Common myeloid progenitor, CD34-positive (primary cell): Measurements from ENCODE around the gene NPR2.

Experiments used
- CTCF ChIA-PET: fragments of 350-600 bp; sonication (Branson Sonifier 250); formaldehyde crosslinking; loops from one replicate; lab custom pipeline; 2021; ENCODE audit warnings: antibody characterized with exemption; lab: Charles Lee
- POLR2A ChIA-PET: fragments of 350-600 bp; sonication (Branson Sonifier 250); formaldehyde crosslinking; loops from one replicate; lab custom pipeline; 2021; ENCODE audit warnings: antibody characterized with exemption; lab: Charles Lee
- DNase-seq, 3 donors: peaks; one replicate each; pipeline versions ENCODE4 v3.0.0 to v3.0.0-alpha.2; 2013
- H3K27ac ChIP-seq, 2 experiments: 1 replicate in 1 of 2; 2 replicates in 1 of 2; pipeline ENCODE4 v1.7.0; 2013; ENCODE audit warnings: inconsistent platforms in 2 of 2, low read length in 2 of 2, mild to moderate bottlenecking in 2 of 2, low read depth in 1 of 2, moderate library complexity in 1 of 2; ENCODE audit not compliant: severe bottlenecking in 2 of 2, insufficient read depth in 1 of 2, poor library complexity in 1 of 2
- H3K27me3 ChIP-seq, 5 experiments: replicated peaks in 2 of 5; 1 replicate in 3 of 5; 2 replicates in 2 of 5; pipeline versions ENCODE4 v1.6.1 to v1.7.0; 2013; ENCODE audit warnings: low read length in 4 of 5, mild to moderate bottlenecking in 2 of 5, moderate library complexity in 2 of 5, inconsistent platforms in 1 of 5; ENCODE audit not compliant: insufficient read depth in 5 of 5, control insufficient read depth in 4 of 5
- H3K36me3 ChIP-seq, 4 experiments: 1 replicate in 2 of 4; 2 replicates in 2 of 4; pipeline versions ENCODE4 v1.6.1 to v1.7.0; 2013; ENCODE audit warnings: low read length in 3 of 4, control low read depth in 1 of 4, mild to moderate bottlenecking in 1 of 4; ENCODE audit not compliant: control insufficient read depth in 4 of 4, insufficient read depth in 4 of 4
- H3K4me1 ChIP-seq, 4 experiments: 1 replicate in 3 of 4; 2 replicates in 1 of 4; pipeline versions ENCODE4 v1.6.1 to v1.7.1; 2013; ENCODE audit warnings: low read length in 3 of 4, mild to moderate bottlenecking in 3 of 4, control low read depth in 1 of 4, inconsistent platforms in 1 of 4, moderate library complexity in 1 of 4; ENCODE audit not compliant: control insufficient read depth in 4 of 4, insufficient read depth in 4 of 4; ENCODE audit errors: control extremely low read depth in 1 of 4
- H3K4me3 ChIP-seq, 7 experiments: 1 replicate in 4 of 7; 2 replicates in 3 of 7; pipeline versions ENCODE4 v1.5.1 to v1.7.0; 2013; ENCODE audit warnings: mild to moderate bottlenecking in 7 of 7, low read length in 6 of 7, moderate library complexity in 6 of 7, inconsistent platforms in 2 of 7, low read depth in 2 of 7, control low read depth in 1 of 7; ENCODE audit not compliant: insufficient read depth in 4 of 7, control insufficient read depth in 1 of 7; ENCODE audit errors: extremely low read depth in 1 of 7
- H3K9me3 ChIP-seq, 5 experiments: 1 replicate in 4 of 5; 2 replicates in 1 of 5; pipeline versions ENCODE4 v1.6.1 to v1.7.1; 2013; ENCODE audit warnings: low read length in 4 of 5, mild to moderate bottlenecking in 2 of 5, inconsistent platforms in 1 of 5, low read depth in 1 of 5, moderate library complexity in 1 of 5; ENCODE audit not compliant: control insufficient read depth in 4 of 5, insufficient read depth in 2 of 5; ENCODE audit errors: control extremely low read depth in 1 of 5
- WGBS: methylation state at CpG from one replicate; pipeline ENCODE4 v1.1.5; 2013; ENCODE audit not compliant: insufficient coverage; 5-methylcytosine and 5-hydroxymethylcytosine counted together

NPR2 gene

DNA sequence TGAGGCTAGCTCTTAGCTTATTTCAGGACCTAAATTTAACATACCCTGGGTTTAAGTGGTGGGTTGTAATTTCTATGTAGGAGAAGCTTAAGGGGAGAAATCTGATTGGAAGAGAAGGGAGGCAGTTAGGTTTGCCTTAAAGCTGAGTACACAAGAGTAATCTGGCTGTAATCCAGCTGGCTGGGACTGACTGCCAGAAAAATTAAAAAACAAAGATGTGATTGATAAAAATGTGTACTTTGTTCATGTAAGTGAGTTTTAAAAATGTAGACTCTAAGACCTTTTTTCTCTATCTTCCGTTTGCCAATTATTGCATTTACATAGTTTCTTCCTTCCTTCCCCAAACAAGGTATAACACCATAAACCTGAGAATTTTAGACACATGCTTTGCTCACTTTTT, 19.9 kb upstream of the NPR2 start:
- DNase-seq = peak in 1 of 3 donors; percentile 53
- H3K4me3 ChIP-seq = no peak overlapping the region
- CTCF ChIA-PET = interaction anchor here (0.8 to 7.7 kb wide), 14 partner anchors 9 to 111 kb away, joined by 3 to 41 read pairs (median 4); partner anchors contain the start of genes MSMP and SPAG8
- no peaks in the 10 kb centered on the region for H3K27me3 ChIP-seq
- H3K27ac ChIP-seq = peak overlapping the region in 1 of 2 experiments; percentile 50
- H3K36me3 ChIP-seq = peaks cover 0 to 3% (median 0%) of the 10 kb centered on the region in 4 experiments
- H3K4me1 ChIP-seq = peaks cover 13 to 40% (median 17%) of the 10 kb centered on the region in 4 experiments
- no peaks in the 10 kb centered on the region for H3K9me3 ChIP-seq
- POLR2A ChIA-PET = no interaction called here
- WGBS = no CpG with 5 or more reads among the region's 1 CpG

GRCh38 chr9:35771943-35772342, 19.4 kb upstream of the NPR2 start:
- no peak for DNase-seq
- H3K4me3 ChIP-seq = no peak overlapping the region
- no peaks in the 10 kb centered on the region for H3K27me3 ChIP-seq
- H3K36me3 ChIP-seq = peaks cover 0 to 3% (median 0%) of the 10 kb centered on the region in 4 experiments
- H3K9me3 ChIP-seq = no peaks in the 10 kb centered on the region
- POLR2A ChIA-PET = no interaction called here
- H3K27ac ChIP-seq = no peak overlapping the region
- 98% methylated on average over 3 of the region's 3 CpGs for WGBS
- CTCF ChIA-PET = interaction anchor here (0.8 to 7.7 kb wide), 9 partner anchors 9 to 75 kb away, joined by 3 to 41 read pairs (median 4); partner anchors contain the start of gene MSMP
- H3K4me1 ChIP-seq = peaks cover 13 to 40% (median 17%) of the 10 kb centered on the region in 4 experiments

DNA sequence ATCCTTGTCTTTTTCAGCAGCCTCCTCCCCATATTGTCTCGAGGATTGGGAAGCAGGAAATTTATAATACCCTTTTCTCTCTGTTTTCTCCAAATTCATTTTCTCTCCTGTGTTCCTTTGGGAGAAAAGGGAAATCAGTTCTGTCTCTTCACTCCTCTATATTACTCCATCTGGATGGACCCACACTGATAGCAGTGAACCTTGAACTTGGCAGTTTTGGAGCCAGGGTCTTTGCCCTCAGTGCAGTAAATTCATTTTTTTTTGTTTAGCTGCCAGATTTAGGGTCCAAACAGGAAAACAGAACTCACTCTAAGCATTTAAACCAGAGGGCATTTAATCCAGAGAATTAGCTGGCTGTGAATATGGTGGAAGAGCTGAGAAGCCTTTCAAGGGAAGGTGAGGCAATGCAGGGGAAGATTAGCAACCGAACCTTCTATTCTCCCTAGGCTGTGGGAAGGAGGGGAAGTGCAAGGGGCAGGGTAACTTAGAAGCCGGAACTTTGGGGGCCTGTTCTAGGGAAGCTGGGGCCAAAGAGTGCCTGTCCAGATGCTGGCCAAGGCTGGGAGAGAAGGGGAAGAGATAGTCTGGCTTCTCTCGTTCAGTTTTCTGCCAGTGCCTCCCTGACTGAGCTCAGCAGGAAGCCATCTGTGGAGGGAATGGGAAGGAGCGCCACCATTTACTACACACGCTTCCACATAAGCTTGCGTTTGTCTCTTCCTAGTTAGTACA, 16.3 kb upstream of the NPR2 start:
- ChIA-PET CTCF (interaction anchor here (0.6 to 7.7 kb wide), 16 partner anchors 11 to 181 kb away, joined by 3 to 41 read pairs (median 3); partner anchors contain the start of gene MSMP), POLR2A (interaction anchor here (1.4 kb wide), 1 partner anchor 14 kb away, joined by 3 read pairs; no protein-coding TSS in a partner anchor)
- Histone ChIP-seq H3K9me3 (no peaks in the 10 kb centered on the region), H3K27ac (peak overlapping the region; percentile 23 to 77), H3K4me1 (peaks cover 13 to 35% (median 17%) of the 10 kb centered on the region in 4 experiments), H3K27me3 (no peaks in the 10 kb centered on the region), H3K36me3 (peaks cover 0 to 3% (median 0%) of the 10 kb centered on the region in 4 experiments), H3K4me3 (peak overlapping the region in 5 of 7 experiments; percentile 19 to 61 (median 51))
- DNase-seq = peak in 1 of 3 donors; percentile 26
- 16% methylated on average over 3 of the region's 7 CpGs for WGBS

GRCh38 chr9:35776018-35776417, 15.4 kb upstream of the NPR2 start:
- ChIA-PET POLR2A (interaction anchor here (1.4 kb wide), 1 partner anchor 15 kb away, joined by 3 read pairs; no protein-coding TSS in a partner anchor), CTCF (interaction anchor here (0.7 to 2.0 kb wide), 13 partner anchors 12 to 112 kb away, joined by 3 to 9 read pairs (median 3); partner anchors contain the start of gene MSMP)
- Histone ChIP-seq H3K4me3 (no peak overlapping the region), H3K27ac (no peak overlapping the region), H3K27me3 (no peaks in the 10 kb centered on the region), H3K4me1 (peaks cover 13 to 26% (median 17%) of the 10 kb centered on the region in 4 experiments), H3K36me3 (peaks cover 0 to 3% (median under 1%) of the 10 kb centered on the region in 4 experiments), H3K9me3 (no peaks in the 10 kb centered on the region)
- WGBS = 20% methylated on average over 1 of the region's 4 CpGs
- DNase-seq = peak in 1 of 3 donors; percentile 39

DNA sequence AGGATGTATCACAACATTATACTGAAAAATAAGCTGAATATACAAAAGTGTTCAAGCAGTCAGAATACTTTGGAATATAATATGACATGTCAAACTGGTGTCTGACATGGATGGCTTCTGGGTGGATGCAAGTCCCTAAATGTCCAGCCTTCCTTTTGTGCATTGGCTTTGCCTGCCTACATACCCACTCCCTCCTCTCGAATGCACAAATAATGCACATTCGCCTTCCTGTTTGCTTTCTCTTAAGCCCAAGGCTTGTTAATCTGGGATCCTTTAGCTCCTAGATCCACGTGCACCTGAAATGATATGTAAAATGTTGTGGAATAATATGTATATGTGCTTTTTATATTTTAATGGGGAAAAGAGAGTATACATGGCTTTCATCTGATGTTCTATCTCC, 12.9 kb upstream of the NPR2 start:
- DNase-seq = no peak
- POLR2A ChIA-PET = no interaction called here

DNA sequence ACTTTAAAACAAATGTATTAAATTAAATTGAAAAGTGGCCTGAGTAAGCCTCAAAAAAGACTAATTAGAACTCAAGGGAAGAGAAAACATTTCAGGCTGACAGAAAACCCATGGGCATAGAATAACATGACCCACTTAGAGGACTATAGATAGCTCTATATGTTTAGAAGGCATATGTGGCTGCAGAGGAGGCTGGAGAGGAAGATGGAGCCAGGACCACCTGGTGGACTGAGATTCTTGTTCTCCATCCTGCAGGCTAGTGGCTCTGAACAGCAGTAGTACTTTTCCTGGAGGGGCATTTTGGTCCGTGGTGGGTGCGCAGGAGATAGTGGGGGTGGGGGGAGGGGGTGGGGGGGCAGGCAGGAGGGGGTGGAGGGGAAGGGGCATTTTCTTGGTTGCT, 10.3 kb upstream of the NPR2 start:
- CTCF ChIA-PET = interaction anchor here (1.2 to 1.7 kb wide), 3 partner anchors 9 to 25 kb away, joined by 5 to 7 read pairs (median 6); no protein-coding TSS in a partner anchor

More for the DNA sequence above, 12.9 kb upstream of the NPR2 start:
- no peaks in the 10 kb centered on the region for H3K27me3 ChIP-seq
- WGBS = 83% methylated on average over 1 of the region's 3 CpGs
- no peak overlapping the region for H3K27ac ChIP-seq
- CTCF ChIA-PET = interaction anchor here (0.6 to 2.4 kb wide), 8 partner anchors 9 to 450 kb away, joined by 3 to 20 read pairs (median 6); no protein-coding TSS in a partner anchor
- H3K9me3 ChIP-seq = no peaks in the 10 kb centered on the region
- H3K4me1 ChIP-seq = peaks cover 13 to 17% (median 16%) of the 10 kb centered on the region in 4 experiments
- peaks cover 0 to 4% (median 2%) of the 10 kb centered on the region in 4 experiments for H3K36me3 ChIP-seq
- no peak overlapping the region for H3K4me3 ChIP-seq

More for the DNA sequence above, 10.3 kb upstream of the NPR2 start:
- Histone ChIP-seq H3K9me3 (no peaks in the 10 kb centered on the region), H3K27ac (no peak overlapping the region), H3K4me3 (no peak overlapping the region), H3K27me3 (no peaks in the 10 kb centered on the region), H3K4me1 (peaks cover 2 to 3% (median 2%) of the 10 kb centered on the region in 4 experiments), H3K36me3 (peaks cover 0 to 11% (median 6%) of the 10 kb centered on the region in 4 experiments)
- WGBS = no CpG with 5 or more reads among the region's 2 CpGs
- DNase-seq = no peak
- POLR2A ChIA-PET = no interaction called here
